ENCODE data around the gene DSCAM.

- TF ChIP-seq, protein P1, sequence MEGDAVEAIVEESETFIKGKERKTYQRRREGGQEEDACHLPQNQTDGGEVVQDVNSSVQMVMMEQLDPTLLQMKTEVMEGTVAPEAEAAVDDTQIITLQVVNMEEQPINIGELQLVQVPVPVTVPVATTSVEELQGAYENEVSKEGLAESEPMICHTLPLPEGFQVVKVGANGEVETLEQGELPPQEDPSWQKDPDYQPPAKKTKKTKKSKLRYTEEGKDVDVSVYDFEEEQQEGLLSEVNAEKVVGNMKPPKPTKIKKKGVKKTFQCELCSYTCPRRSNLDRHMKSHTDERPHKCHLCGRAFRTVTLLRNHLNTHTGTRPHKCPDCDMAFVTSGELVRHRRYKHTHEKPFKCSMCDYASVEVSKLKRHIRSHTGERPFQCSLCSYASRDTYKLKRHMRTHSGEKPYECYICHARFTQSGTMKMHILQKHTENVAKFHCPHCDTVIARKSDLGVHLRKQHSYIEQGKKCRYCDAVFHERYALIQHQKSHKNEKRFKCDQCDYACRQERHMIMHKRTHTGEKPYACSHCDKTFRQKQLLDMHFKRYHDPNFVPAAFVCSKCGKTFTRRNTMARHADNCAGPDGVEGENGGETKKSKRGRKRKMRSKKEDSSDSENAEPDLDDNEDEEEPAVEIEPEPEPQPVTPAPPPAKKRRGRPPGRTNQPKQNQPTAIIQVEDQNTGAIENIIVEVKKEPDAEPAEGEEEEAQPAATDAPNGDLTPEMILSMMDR (IDR thresholded peaks at IDR 0.05): no peak
- TF ChIP-seq EZH2phosphoT487 (IDR thresholded peaks at IDR 0.05) (no peak), EZH2 (IDR thresholded peaks at IDR 0.05) (no peak)
Observed at GRCh38 chr21:40863839-40864238, 16.9 kb upstream of the DSCAM start.
